AG10803 (cell line): ENCODE data around the gene MAML3.
A peak's percentile ranks its signal among the peaks of the same experiment; 100 is the strongest.

ENCODE experiments used
- DNase-seq: peaks from one replicate; pipeline ENCODE4 v3.0.0; 2010; ENCODE audit warnings: low read depth
- H3K4me3 ChIP-seq: 2 replicates; pipeline ENCODE4 v1.5.1; 2011; ENCODE audit warnings: mild to moderate bottlenecking, low read length, control low read depth
- TF ChIP-seq, protein P1 (sequence below): conservative IDR thresholded peaks from 2 replicates; pipeline ENCODE4 v1.5.1; 2011; ENCODE audit warnings: mild to moderate bottlenecking, low read length, control low read depth, inconsistent platforms

MAML3 gene

GRCh38 chr4:139826426-139826825 is 327.6 kb downstream of the MAML3 start:
- no peak for DNase-seq
- TF ChIP-seq, protein P1, sequence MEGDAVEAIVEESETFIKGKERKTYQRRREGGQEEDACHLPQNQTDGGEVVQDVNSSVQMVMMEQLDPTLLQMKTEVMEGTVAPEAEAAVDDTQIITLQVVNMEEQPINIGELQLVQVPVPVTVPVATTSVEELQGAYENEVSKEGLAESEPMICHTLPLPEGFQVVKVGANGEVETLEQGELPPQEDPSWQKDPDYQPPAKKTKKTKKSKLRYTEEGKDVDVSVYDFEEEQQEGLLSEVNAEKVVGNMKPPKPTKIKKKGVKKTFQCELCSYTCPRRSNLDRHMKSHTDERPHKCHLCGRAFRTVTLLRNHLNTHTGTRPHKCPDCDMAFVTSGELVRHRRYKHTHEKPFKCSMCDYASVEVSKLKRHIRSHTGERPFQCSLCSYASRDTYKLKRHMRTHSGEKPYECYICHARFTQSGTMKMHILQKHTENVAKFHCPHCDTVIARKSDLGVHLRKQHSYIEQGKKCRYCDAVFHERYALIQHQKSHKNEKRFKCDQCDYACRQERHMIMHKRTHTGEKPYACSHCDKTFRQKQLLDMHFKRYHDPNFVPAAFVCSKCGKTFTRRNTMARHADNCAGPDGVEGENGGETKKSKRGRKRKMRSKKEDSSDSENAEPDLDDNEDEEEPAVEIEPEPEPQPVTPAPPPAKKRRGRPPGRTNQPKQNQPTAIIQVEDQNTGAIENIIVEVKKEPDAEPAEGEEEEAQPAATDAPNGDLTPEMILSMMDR = no peak
- H3K4me3 ChIP-seq = no peak overlapping the region

GRCh38 chr4:139825523-139826014 is 328.4 kb downstream of the MAML3 start:
- DNase-seq = no peak
- TF ChIP-seq, protein P1 = no peak
- H3K4me3 ChIP-seq = no peak overlapping the region

DNA sequence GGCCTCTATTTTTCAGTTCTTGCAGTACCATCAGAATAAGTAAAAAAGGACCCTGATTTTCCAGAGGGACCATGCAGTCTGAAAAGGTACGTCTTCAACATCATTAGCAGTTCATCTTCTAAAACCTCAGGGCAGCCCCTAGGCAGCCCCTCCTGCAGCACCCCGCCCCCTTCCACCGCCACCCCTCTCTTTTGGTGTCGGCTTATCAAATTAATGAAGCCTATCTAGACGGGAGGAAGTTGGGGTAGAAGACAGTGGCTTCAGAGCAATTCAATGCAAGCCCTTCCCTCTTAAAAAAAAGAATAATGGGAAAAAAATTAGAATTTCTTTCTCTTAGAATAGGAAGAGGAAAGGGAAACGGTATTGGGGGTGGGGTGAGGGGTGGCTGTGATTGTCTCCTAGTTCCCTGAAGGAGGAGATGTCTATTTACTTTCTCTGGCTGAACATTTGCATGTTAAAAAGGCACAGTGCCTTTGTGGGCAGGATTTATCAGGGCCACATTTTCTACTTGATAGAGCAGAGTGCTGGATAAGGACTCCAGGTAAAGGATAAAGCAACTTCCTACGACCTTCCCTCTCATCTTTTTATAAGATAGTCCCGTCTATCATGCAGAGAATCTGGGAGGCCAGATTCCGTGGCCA is 329.0 kb downstream of the MAML3 start:
- no peak overlapping the region for H3K4me3 ChIP-seq

GRCh38 chr4:139823746-139824145 is 330.2 kb downstream of the MAML3 start:
- no peak overlapping the region for H3K4me3 ChIP-seq
- TF ChIP-seq, protein P1 = no peak
- DNase-seq = no peak

More for the DNA sequence above, 329.0 kb downstream of the MAML3 start:
- DNase-seq = no peak
- TF ChIP-seq, protein P1 = no peak

DNA sequence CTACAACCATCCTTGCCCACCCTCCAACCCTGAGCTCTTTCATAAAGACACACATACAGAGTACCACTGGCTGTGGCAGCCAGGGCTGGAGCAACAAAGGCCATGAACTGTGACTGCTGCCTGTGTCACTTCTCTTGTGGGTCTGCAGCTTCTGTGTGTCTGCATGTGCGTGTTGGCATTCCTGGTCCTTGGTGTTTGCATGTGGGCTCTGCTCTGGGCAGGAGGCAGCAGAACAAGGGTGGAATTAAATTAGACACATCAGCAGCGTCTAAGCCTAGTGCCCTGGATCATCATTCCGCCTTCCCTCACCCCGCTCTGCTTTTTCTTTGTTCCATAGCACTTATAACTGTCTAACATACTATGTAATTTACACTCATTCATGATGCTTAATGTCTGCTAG is 330.6 kb downstream of the MAML3 start:
- no peak overlapping the region for H3K4me3 ChIP-seq
- DNase-seq = no peak
- TF ChIP-seq, protein P1 = no peak

GRCh38 chr4:139822391-139822790 is 331.6 kb downstream of the MAML3 start:
- TF ChIP-seq, protein P1 = no peak
- peak; percentile 31 for DNase-seq
- H3K4me3 ChIP-seq = no peak overlapping the region

- DNase-seq = no peak
- H3K4me3 ChIP-seq = no peak overlapping the region
- TF ChIP-seq, protein P1 = no peak
These were observed 334.9 kb downstream of the MAML3 start for GRCh38 chr4:139819082-139819481.
